ENCODE measurements around the gene HOXA6.

HOXA6 gene

GRCh38 chr7:27184337-27185012 is 36.9 kb upstream of the HOXA6 start:
- no peak for DNase-seq

- no peak for DNase-seq
These were observed 36.2 kb upstream of the HOXA6 start for GRCh38 chr7:27183682-27184336.

- DNase-seq = no peak
These were observed 35.5 kb upstream of the HOXA6 start for GRCh38 chr7:27182861-27183681.

- no peak for DNase-seq
These were observed 34.8 kb upstream of the HOXA6 start for GRCh38 chr7:27182285-27182841.

GRCh38 chr7:27181795-27182275 is 34.3 kb upstream of the HOXA6 start:
- DNase-seq = no peak

GRCh38 chr7:27180431-27181420 is 33.2 kb upstream of the HOXA6 start:
- DNase-seq = no peak

- DNase-seq = peak; percentile 46
These were observed 32.2 kb upstream of the HOXA6 start for GRCh38 chr7:27179503-27180430.

GRCh38 chr7:27179030-27179429 is 31.5 kb upstream of the HOXA6 start:
- DNase-seq = no peak

GRCh38 chr7:27178366-27178765 is 30.8 kb upstream of the HOXA6 start:
- no peak for DNase-seq

- DNase-seq = no peak
These were observed 30.3 kb upstream of the HOXA6 start for GRCh38 chr7:27177795-27178320.

- DNase-seq = no peak
These were observed 29.6 kb upstream of the HOXA6 start for GRCh38 chr7:27176962-27177794.

GRCh38 chr7:27176524-27176845 is 28.9 kb upstream of the HOXA6 start:
- no peak for DNase-seq

- DNase-seq = no peak
These were observed 28.3 kb upstream of the HOXA6 start for GRCh38 chr7:27175626-27176523.

- DNase-seq = no peak
These were observed 27.5 kb upstream of the HOXA6 start for GRCh38 chr7:27174874-27175625.

- no peak for DNase-seq
These were observed 26.6 kb upstream of the HOXA6 start, which contains the start of gene HOXA10 for GRCh38 chr7:27173956-27174873. HOXA10 (minus strand) TSS chr7:27174320; CDS start chr7:27174306, 14 bp downstream.

GRCh38 chr7:27173511-27173955 is 26.0 kb upstream of the HOXA6 start:
- no peak for DNase-seq
